ENCODE measurements around the gene RAB31.

RAB31 gene

DNA sequence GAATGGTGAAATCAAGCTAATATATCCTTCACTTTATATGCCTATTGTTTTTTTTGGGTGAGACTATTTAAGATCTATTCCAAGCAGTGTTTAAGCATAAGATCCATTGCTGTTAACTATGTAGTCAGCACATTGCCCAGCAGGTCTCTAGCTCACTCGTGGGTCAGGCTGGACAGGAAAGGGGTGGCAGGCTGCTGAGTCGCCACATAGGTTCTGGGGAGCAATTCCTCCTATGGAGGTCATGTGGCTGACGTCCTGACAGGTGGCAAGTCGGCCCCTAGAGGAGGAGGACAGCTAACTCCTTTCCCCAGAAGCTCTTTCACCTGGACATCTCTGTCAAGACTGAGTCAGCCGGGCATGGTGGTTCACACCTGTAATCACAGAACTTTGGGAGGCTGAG is 13.9 kb upstream of the RAB31 start:
- no peak for DNase-seq (ENCODE audit: low read depth)

- no peak for DNase-seq (ENCODE audit: low read depth)
Measured at GRCh38 chr18:9694952-9695495, 13.1 kb upstream of the RAB31 start.

GRCh38 chr18:9695605-9696004 is 12.5 kb upstream of the RAB31 start:
- no peak for DNase-seq (ENCODE audit: low read depth)

DNA sequence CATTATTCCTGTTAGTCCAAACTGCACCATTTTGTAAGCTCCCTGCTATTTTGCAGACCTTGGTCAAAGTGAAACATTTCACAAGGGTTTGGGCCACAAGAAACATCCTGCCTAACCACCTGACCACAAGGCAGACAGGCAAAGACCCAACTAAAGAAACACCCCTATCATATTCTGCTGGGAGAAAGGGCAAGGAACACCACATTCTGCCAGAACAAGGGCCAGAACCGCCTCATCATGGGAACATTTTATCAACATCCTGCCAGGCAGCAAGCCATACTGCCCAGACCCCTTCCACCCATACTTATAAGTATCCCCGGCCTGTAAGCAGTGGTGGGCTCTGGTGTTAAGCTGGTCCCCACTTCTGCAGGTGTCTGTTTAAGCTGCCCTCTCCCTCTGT is 12.0 kb upstream of the RAB31 start:
- DNase-seq (ENCODE audit: low read depth): no peak

DNA sequence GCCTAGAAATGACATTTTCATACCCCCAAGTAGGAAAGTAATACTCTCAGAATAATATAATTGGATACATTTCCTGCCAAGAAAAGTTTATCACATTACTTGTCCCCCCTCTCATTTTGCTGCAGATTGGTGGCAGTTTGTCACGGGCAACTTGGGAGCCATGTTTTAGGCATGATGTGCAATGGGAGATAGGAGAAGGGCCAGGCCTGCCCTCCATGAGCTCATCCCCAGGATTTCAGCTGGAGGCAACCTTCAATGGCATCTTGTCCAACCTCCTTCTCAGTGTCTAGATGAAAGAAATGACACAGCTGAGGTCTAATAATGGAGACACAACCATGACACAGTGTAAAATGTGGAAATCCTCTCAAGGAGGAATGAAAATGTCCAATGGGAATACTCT is 11.4 kb upstream of the RAB31 start:
- DNase-seq (ENCODE audit: low read depth): no peak

- DNase-seq (ENCODE audit: low read depth): no peak
Measured at GRCh38 chr18:9697121-9697520, 11.0 kb upstream of the RAB31 start.

GRCh38 chr18:9698497-9698896 is 9.6 kb upstream of the RAB31 start:
- no peak for DNase-seq (ENCODE audit: low read depth)

DNA sequence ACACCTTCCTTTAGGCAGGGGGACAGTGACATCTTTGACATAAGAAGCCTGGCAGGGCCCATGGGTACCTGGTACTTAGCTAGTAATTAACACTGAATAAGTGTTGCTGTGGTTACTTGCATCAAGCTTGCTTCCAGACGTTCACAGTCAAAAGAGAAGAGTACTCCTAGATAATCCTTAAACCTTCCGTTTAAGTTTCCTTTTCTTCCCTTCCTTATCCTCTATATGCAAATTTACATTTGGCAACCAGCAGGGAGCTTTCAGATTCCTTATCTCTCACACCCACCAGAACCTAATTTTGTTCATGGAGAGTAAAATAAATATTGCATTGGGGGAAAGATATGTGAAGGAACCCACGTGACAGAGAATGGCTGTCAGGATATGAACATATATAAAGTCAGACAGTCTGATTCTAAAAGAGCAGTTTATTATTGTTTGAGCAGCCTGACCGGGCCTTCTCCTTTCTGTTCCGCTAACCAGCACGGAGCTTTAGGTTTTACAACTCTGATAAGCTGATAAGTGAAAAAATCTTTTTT is 7.8 kb upstream of the RAB31 start:
- DNase-seq (ENCODE audit: low read depth): no peak

DNA sequence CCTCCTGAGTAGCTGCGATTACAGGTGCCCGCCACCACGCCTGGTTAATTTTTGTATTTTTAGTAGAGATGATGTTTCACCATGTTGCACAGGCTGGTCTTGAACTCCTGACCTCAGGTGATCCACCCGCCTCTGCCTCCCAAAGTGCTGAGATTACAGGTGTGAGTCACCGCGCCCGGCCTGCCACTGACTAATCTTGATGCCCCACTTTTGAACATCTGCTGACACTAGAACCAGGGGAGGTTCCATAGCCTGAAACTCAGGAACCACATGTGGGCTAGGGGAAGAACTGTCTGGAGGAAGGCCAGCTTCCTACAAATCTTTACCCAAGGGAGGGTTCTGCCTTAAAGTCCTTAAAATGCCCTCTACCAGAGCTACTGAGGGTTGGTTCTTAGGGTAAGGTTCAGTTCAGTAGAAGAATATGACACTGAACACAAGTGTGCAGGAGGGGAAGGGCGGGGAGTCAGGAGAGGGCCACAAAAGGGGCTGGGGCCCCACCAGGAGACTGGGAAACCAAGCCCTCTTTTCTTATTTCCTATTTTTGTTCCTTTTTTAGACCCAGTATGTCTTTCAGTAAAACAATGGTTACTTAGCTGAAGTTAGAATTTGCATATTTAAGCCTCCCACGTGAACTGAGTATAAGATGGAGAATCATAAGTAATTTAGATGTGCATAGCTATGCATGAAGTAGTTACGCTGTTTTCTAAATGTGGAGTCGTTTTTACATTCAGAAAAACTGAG is 6.3 kb upstream of the RAB31 start:
- no peak for DNase-seq (ENCODE audit: low read depth)

DNA sequence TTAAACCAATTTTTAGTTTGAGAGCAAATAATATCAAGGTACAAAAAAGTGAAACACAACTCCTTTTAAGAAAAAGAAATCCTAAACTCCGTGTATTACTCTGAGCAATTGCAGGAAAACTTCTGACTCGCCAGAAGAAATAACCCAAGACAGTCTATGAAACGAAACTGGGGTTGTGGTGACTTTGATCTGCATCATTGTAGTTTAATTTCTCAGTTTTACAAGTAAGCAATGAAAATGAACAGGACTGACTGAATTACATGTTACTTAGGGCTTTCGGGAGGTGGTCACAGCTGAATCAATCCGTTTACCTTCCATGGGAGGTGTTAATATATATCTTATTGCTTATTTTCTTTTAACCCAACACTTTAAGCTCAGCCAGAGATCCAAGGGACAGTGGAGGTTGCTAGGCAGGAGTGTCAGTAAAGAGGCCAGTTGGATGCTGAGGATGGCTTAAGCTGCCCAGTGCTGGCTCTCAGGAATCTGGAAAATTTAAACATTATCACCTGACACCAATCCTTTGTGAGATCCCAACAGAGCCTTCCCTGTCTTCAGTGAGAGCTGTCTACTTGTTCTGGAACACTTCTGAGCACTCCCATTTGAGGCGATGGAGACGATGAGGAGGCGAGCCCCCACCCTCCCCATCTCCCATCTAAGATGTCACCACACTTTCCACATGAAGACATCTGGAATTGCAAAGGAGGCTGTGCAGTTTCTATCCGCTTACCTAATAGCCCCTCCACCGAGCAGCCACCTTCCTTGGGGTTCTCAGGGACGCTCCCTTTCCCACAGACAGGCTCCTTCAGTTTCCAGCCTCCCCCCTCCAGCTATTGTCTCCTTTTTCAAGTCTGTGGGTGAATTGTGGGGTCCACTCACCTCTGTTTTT is 3.6 kb upstream of the RAB31 start:
- no peak for DNase-seq (ENCODE audit: low read depth)

DNA sequence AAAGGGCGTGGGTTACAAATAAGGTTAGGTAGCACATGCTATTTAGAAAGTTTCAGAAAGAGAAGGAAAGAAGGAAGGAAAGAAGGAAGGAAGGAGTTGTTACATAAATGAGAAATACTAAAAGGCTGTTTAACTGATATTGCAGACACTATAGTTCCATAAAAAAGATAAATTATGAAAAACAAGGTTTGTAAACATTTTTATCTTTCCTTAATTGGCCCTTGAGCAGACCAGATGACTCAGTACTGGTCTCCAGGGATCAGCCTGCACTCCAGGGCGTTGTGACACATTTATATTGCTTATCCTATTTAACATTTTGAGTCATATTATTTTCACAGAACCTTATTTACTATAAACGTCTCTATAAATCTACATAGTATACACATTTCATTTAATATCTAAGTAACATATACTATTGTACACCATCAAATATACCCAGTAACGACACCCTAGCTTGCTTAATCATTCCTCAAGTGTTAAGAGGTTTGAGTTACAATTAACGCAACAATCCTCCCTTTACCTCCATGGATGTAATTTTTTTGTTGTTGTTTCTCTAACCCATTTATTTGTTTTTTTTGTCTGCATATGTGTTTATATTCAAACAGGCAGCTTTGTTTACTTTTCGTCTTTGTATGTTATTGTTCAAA is 2.8 kb upstream of the RAB31 start:
- no peak for DNase-seq (ENCODE audit: low read depth)

GRCh38 chr18:9706081-9706935 is 1.8 kb upstream of the RAB31 start:
- DNase-seq (ENCODE audit: low read depth): no peak

GRCh38 chr18:9707381-9708056 is 582 bp upstream of the RAB31 start:
- no peak for DNase-seq (ENCODE audit: low read depth)

DNA sequence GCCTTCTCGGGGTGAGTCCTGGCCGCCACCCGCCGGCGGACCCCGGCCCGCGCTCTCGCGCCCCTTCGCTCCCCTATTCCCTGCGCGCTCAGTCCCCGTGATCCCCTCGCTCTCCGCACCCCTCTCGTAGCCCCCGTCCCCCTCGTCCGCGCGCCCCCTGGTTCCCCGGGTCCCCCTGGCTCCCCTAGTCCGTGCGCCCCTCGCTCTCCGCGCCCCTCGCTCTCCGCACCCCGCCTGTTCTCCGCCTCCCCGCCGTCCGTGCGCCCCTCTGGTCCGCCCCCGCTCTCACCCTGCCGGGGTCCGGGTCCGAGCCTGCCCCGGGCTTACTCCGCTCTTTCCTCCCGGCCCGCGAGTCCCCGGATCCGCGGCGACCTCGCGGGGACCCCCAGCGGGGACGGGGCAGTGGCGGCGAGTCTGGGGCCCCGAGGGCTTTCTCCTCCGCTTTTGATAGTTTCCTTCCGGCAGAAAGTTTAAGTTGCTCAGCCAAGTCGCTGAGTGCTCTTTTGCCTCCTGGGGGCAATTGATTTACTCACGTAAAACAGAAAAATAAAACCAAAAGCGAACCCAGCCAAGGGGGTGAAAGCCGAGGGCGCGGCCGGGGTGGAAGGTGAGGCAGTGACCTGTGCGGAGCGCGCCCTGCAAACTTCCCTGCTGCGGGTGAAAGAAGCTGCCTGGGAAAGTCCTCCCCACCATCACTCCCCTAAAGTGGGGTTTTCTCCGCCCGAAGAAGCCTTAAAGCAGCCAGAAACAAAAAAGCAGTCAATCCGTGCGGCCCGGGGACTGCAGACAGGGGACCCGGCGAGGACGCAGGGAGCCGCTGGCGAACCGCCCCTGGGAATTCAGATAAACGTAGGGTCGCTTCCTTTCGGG is 568 bp downstream of the RAB31 start:
- no peak for DNase-seq (ENCODE audit: low read depth)

DNA sequence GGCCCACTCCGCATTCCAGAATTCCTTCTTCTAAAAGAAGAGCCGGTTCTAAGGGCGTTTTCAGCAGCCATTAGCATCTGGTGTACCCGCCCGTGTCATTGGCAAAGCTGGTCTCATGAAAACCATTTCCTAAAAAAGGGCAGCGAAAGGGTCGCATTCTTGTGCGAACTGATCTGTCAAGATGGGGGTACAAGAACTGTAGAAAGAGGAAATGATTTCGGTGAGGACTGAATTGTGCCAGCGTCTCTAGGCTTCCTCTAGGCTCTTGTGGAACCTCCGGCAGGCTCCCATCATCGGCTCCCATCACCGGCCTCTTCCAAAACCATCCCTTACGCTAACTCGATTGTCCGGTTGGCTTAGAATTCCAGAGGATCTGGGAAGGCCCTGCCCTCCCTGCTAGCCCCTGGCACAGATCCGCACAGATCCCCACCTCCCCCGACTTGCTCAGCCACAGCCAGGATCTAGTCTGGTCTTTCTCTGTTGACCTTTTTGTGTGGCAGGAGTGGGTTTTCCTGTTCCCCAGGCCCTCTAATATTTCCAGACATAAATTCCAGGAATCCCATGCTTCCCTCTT is 1.3 kb downstream of the RAB31 start:
- no peak for DNase-seq (ENCODE audit: low read depth)

DNA sequence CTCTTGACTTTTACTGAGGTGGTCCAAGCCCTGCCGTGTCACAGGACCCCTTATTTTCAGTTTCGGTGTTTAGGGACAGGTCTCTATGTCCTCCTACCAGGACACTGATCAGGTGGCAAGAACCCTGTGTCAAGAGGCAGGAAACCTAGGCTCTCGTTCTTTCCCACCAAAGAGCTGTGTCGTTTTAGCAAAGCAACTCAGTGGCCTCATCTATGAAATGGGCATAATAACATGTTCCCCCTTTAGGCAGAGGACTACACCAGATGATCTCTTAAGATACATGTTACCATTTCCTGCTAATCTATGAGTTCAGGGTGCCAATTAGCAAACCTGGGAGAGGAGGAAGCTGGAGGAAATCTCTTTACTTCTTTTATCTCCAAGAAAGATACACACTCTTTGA is 1.9 kb downstream of the RAB31 start:
- no peak for DNase-seq (ENCODE audit: low read depth)

DNA sequence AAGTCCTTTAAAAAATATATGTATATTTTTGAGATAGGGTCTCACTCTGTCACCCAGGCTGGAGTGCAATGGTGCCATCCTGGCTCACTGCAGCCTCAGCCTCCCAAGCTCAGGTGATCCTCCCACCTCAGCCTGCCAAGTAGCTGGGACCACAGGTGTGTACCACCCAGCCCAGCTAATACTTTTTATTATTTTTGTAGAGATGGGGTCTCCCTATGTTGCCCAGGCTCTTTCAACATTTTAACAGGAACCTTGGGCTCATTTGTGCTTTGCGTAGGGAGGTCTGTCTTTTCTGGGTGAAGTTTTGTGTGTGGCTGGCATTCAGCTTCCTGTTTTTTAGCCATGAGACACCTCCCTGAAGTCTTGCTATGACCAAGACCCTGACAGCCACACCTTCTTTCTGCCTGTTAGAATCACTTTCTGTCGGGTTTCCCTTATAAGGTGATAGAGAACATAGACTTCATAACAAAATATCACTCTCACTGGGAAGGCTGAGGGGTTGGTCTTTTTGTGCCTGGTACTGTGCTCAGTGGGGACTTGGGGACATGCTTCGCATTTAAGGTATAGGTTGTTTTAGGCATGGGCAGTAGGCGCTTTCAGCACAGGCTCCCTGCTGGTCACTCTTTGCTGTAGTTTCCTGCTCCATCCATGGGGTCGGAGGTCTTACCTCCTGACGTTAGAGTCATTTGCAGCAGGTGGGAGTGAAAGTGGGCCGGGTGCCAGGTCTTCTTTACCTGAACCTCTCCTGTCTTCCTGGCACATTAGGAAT is 3.4 kb downstream of the RAB31 start:
- no peak for DNase-seq (ENCODE audit: low read depth)

GRCh38 chr18:9712130-9712577 is 4.1 kb downstream of the RAB31 start:
- no peak for DNase-seq (ENCODE audit: low read depth)

GRCh38 chr18:9712611-9713010 is 4.5 kb downstream of the RAB31 start:
- DNase-seq (ENCODE audit: low read depth): peak; percentile 48

Data from stromal cell of bone marrow (primary cell).